CD4-positive, CD25-positive, alpha-beta regulatory T cell (primary cell): ENCODE measurements around the gene TRIM45. TPM values are rescaled to one million over a fixed set of nuclear protein-coding genes. Genes with fewer than 3 reads are reported as not detected.

Source experiments
- ATAC-seq, 2 donors: fragments of 150-1000 bp; cut with Tn5 transposase; one replicate each; pipeline ENCODE4 v1.10.0; 2021; ENCODE audit warnings: low read depth in 2 of 2, moderate number of reproducible peaks in 2 of 2, moderate library complexity in 1 of 2
- DNase-seq, 3 donors: peaks; one replicate each; pipeline versions ENCODE4 v3.0.0 to v3.0.0-alpha.2; 2012 to 2022; ENCODE audit warnings: mixed read lengths in 1 of 3
- H3K27ac ChIP-seq: one replicate; pipeline ENCODE4 v1.7.0; 2013; ENCODE audit warnings: mild to moderate bottlenecking, low read length; ENCODE audit not compliant: insufficient read depth, poor library complexity, severe bottlenecking
- H3K27me3 ChIP-seq: one replicate; pipeline ENCODE4 v1.7.0; 2013; ENCODE audit warnings: low read length; ENCODE audit not compliant: control insufficient read depth, insufficient read depth
- H3K36me3 ChIP-seq: one replicate; pipeline ENCODE4 v1.7.0; 2013; ENCODE audit warnings: mild to moderate bottlenecking, low read length, moderate library complexity; ENCODE audit not compliant: control insufficient read depth, insufficient read depth
- H3K4me1 ChIP-seq: 2 replicates; pipeline ENCODE4 v1.7.0; 2013; ENCODE audit warnings: mild to moderate bottlenecking, low read length; ENCODE audit not compliant: insufficient read depth, control insufficient read depth, poor library complexity, severe bottlenecking
- H3K4me3 ChIP-seq: one replicate; pipeline ENCODE4 v1.7.0; 2013; ENCODE audit warnings: low read depth, mild to moderate bottlenecking, low read length, moderate library complexity
- H3K9me3 ChIP-seq, 2 experiments: 1 replicate in 1 of 2; 2 replicates in 1 of 2; pipeline ENCODE4 v1.7.0; 2013; ENCODE audit warnings: low read length in 2 of 2, mild to moderate bottlenecking in 1 of 2, moderate library complexity in 1 of 2; ENCODE audit not compliant: control insufficient read depth in 2 of 2
- H3K27ac Mint-ChIP-seq, 3 donors: one replicate each; pipeline ENCODE4 v1.8.0; 2020 to 2022; ENCODE audit warnings: mild to moderate bottlenecking in 3 of 3, mixed read lengths in 3 of 3, moderate library complexity in 2 of 3
- H3K27me3 Mint-ChIP-seq: one replicate; pipeline ENCODE4 v1.8.0; 2022; ENCODE audit warnings: mild to moderate bottlenecking, mixed read lengths
- H3K36me3 Mint-ChIP-seq: one replicate; pipeline ENCODE4 v1.8.0; 2020; ENCODE audit warnings: mixed read lengths
- H3K4me1 Mint-ChIP-seq, 4 donors: one replicate each; pipeline ENCODE4 v1.8.0; 2020 to 2022; ENCODE audit warnings: mixed read lengths in 4 of 4, mild to moderate bottlenecking in 1 of 4
- H3K4me3 Mint-ChIP-seq, 4 donors: one replicate each; pipeline ENCODE4 v1.8.0; 2020 to 2022; ENCODE audit warnings: mild to moderate bottlenecking in 4 of 4, mixed read lengths in 4 of 4, moderate library complexity in 3 of 4
- H3K9me3 Mint-ChIP-seq, 7 donors: one replicate each; pipeline ENCODE4 v1.8.0; 2020 to 2022; ENCODE audit warnings: mixed read lengths in 7 of 7, mild to moderate bottlenecking in 3 of 7, moderate library complexity in 2 of 7
- polyA plus RNA-seq, 4 donors: library from polyadenylated mRNA; unstranded; fragments of 300-500 nt; fragmentation: Illumina TruSeq; gene quantifications; one replicate each; pipeline ENCODE4 v1.2.3, GENCODE V29; 2021
- total RNA-seq: library from RNA; stranded (reverse); gene quantifications from one replicate; pipeline ENCODE4 v1.2.3, GENCODE V29; 2022

TRIM45 gene
- total and polyA plus RNA-seq, 5 donors from 2014 or later, result 0.05 to 0.84 (median 0.11) TPM; not detected in 1

- H3K27me3 ChIP-seq, result no peaks in the 10 kb centered on the region
- Mint-ChIP-seq H3K27ac (no peak overlapping the region), H3K9me3 (no peaks in the 10 kb centered on the region), H3K4me1 (peaks cover 4 to 23% (median 14%) of the 10 kb centered on the region in 4 donors), H3K4me3 (no peak overlapping the region), H3K27me3 (no peaks in the 10 kb centered on the region), H3K36me3 (peaks cover 55% of the 10 kb centered on the region)
- DNase-seq (no peak), ATAC-seq (no peak)
- H3K4me3 ChIP-seq, result no peak overlapping the region
- peaks cover 84% of the 10 kb centered on the region for H3K36me3 ChIP-seq
- H3K9me3 ChIP-seq, result no peaks in the 10 kb centered on the region
- H3K4me1 ChIP-seq, result peaks cover 5% of the 10 kb centered on the region
- no peak overlapping the region for H3K27ac ChIP-seq
Measured at GRCh38 chr1:117097443-117097842, 24.1 kb downstream of the TRIM45 start.

GRCh38 chr1:117096951-117097408 lies 24.6 kb downstream of the TRIM45 start:
- H3K27me3 Mint-ChIP-seq, result no peaks in the 10 kb centered on the region
- H3K27ac Mint-ChIP-seq, result no peak overlapping the region
- H3K27me3 ChIP-seq, result no peaks in the 10 kb centered on the region
- H3K9me3 ChIP-seq, result no peaks in the 10 kb centered on the region
- no peaks in the 10 kb centered on the region for H3K9me3 Mint-ChIP-seq
- H3K4me3 Mint-ChIP-seq, result no peak overlapping the region
- H3K4me1 Mint-ChIP-seq, result peaks cover 4 to 26% (median 13%) of the 10 kb centered on the region in 4 donors
- no peak for DNase-seq
- no peak overlapping the region for H3K4me3 ChIP-seq
- peaks cover 5% of the 10 kb centered on the region for H3K4me1 ChIP-seq
- H3K36me3 ChIP-seq, result peaks cover 82% of the 10 kb centered on the region
- H3K36me3 Mint-ChIP-seq, result peaks cover 51% of the 10 kb centered on the region
- H3K27ac ChIP-seq, result no peak overlapping the region
- ATAC-seq, result no peak

GRCh38 chr1:117094841-117095604 lies 26.5 kb downstream of the TRIM45 start:
- peaks cover 57% of the 10 kb centered on the region for H3K36me3 Mint-ChIP-seq
- ATAC-seq, result no peak
- H3K4me1 Mint-ChIP-seq, result peaks cover 8 to 26% (median 13%) of the 10 kb centered on the region in 4 donors
- H3K4me1 ChIP-seq, result peaks cover 5% of the 10 kb centered on the region
- H3K4me3 Mint-ChIP-seq, result no peak overlapping the region
- H3K36me3 ChIP-seq, result peaks cover 82% of the 10 kb centered on the region
- H3K27me3 Mint-ChIP-seq, result no peaks in the 10 kb centered on the region
- no peaks in the 10 kb centered on the region for H3K9me3 ChIP-seq
- no peak for DNase-seq
- H3K9me3 Mint-ChIP-seq, result no peaks in the 10 kb centered on the region
- H3K27me3 ChIP-seq, result no peaks in the 10 kb centered on the region
- peak overlapping the region in 1 of 3 donors; percentile 59 for H3K27ac Mint-ChIP-seq
- H3K4me3 ChIP-seq, result no peak overlapping the region
- no peak overlapping the region for H3K27ac ChIP-seq

GRCh38 chr1:117093870-117094621 lies 27.5 kb downstream of the TRIM45 start:
- Histone ChIP-seq H3K9me3 (no peaks in the 10 kb centered on the region), H3K36me3 (peaks cover 82% of the 10 kb centered on the region), H3K27ac (peak overlapping the region; percentile 17), H3K4me3 (no peak overlapping the region), H3K4me1 (peaks cover 5% of the 10 kb centered on the region), H3K27me3 (no peaks in the 10 kb centered on the region)
- peak; percentile 91 to 96 for ATAC-seq
- peak overlapping the region; percentile 46 to 71 (median 58) for H3K27ac Mint-ChIP-seq
- no peaks in the 10 kb centered on the region for H3K27me3 Mint-ChIP-seq
- no peak overlapping the region for H3K4me3 Mint-ChIP-seq
- peaks cover 53% of the 10 kb centered on the region for H3K36me3 Mint-ChIP-seq
- no peaks in the 10 kb centered on the region for H3K9me3 Mint-ChIP-seq
- DNase-seq, result peak in 2 of 3 donors; percentile 46 to 75
- peaks cover 8 to 26% (median 13%) of the 10 kb centered on the region in 4 donors for H3K4me1 Mint-ChIP-seq

- H3K27me3 Mint-ChIP-seq, result no peaks in the 10 kb centered on the region
- H3K4me1 Mint-ChIP-seq, result peaks cover 8 to 26% (median 13%) of the 10 kb centered on the region in 4 donors
- Histone ChIP-seq H3K36me3 (peaks cover 76% of the 10 kb centered on the region), H3K4me1 (peaks cover 5% of the 10 kb centered on the region), H3K9me3 (no peaks in the 10 kb centered on the region), H3K27ac (no peak overlapping the region), H3K27me3 (no peaks in the 10 kb centered on the region), H3K4me3 (no peak overlapping the region)
- peak overlapping the region; percentile 11 to 71 (median 58) for H3K27ac Mint-ChIP-seq
- peak; percentile 28 to 49 for ATAC-seq
- peaks cover 53% of the 10 kb centered on the region for H3K36me3 Mint-ChIP-seq
- peak in 1 of 3 donors; percentile 22 for DNase-seq
- no peaks in the 10 kb centered on the region for H3K9me3 Mint-ChIP-seq
- no peak overlapping the region for H3K4me3 Mint-ChIP-seq
Measured at GRCh38 chr1:117093091-117093534, 28.4 kb downstream of the TRIM45 start.

- DNase-seq (no peak), ATAC-seq (no peak)
- Mint-ChIP-seq H3K36me3 (peaks cover 51% of the 10 kb centered on the region), H3K27me3 (no peaks in the 10 kb centered on the region), H3K9me3 (no peaks in the 10 kb centered on the region), H3K27ac (peak overlapping the region in 2 of 3 donors; percentile 11 to 58), H3K4me1 (peaks cover 8 to 26% (median 13%) of the 10 kb centered on the region in 4 donors), H3K4me3 (no peak overlapping the region)
- H3K4me3 ChIP-seq, result no peak overlapping the region
- peaks cover 75% of the 10 kb centered on the region for H3K36me3 ChIP-seq
- no peaks in the 10 kb centered on the region for H3K9me3 ChIP-seq
- no peak overlapping the region for H3K27ac ChIP-seq
- H3K27me3 ChIP-seq, result no peaks in the 10 kb centered on the region
- H3K4me1 ChIP-seq, result peaks cover 5% of the 10 kb centered on the region
Measured at GRCh38 chr1:117092594-117092993, 29.0 kb downstream of the TRIM45 start.

- Histone ChIP-seq H3K36me3 (peaks cover 67% of the 10 kb centered on the region), H3K4me3 (no peak overlapping the region), H3K9me3 (no peaks in the 10 kb centered on the region), H3K27me3 (no peaks in the 10 kb centered on the region), H3K4me1 (peaks cover 5% of the 10 kb centered on the region), H3K27ac (no peak overlapping the region)
- ATAC-seq (no peak), DNase-seq (no peak)
- Mint-ChIP-seq H3K9me3 (no peaks in the 10 kb centered on the region), H3K36me3 (peaks cover 50% of the 10 kb centered on the region), H3K4me1 (peaks cover 5 to 26% (median 13%) of the 10 kb centered on the region in 4 donors), H3K4me3 (no peak overlapping the region), H3K27ac (no peak overlapping the region), H3K27me3 (no peaks in the 10 kb centered on the region)
Measured at GRCh38 chr1:117089996-117090395, 31.6 kb downstream of the TRIM45 start.
